Muscle of leg (tissue), 11 donors: ENCODE data around the gene AUTS2. TPM values are rescaled to one million over a fixed set of nuclear protein-coding genes. Genes with fewer than 3 reads are reported as not detected.

Source experiments
- DNase-seq: peaks from one replicate; pipeline ENCODE4 v3.0.0; 2013
- H3K27ac ChIP-seq: one replicate; pipeline ENCODE4 v1.5.1; 2013; ENCODE audit warnings: mild to moderate bottlenecking, low read length, control low read depth
- H3K27me3 ChIP-seq: one replicate; pipeline ENCODE4 v1.6.1; 2013; ENCODE audit warnings: low read length; ENCODE audit not compliant: control insufficient read depth, insufficient read depth
- H3K36me3 ChIP-seq: one replicate; pipeline ENCODE4 v1.6.1; 2013; ENCODE audit warnings: low read length; ENCODE audit not compliant: control insufficient read depth, insufficient read depth
- H3K4me1 ChIP-seq: one replicate; pipeline ENCODE4 v1.6.1; 2013; ENCODE audit warnings: low read length; ENCODE audit not compliant: control insufficient read depth, insufficient read depth
- H3K4me3 ChIP-seq: one replicate; pipeline ENCODE4 v1.5.1; 2013; ENCODE audit warnings: low read length, control low read depth
- H3K9me3 ChIP-seq: replicated peaks from 2 replicates; pipeline ENCODE4 v1.6.1; 2013; ENCODE audit warnings: low read depth, low read length; ENCODE audit not compliant: control insufficient read depth
- WGBS: methylation state at CpG from one replicate; pipeline ENCODE4 v1.1.5; 2013; ENCODE audit warnings: missing lambda C conversion rate; ENCODE audit not compliant: insufficient coverage; 5-methylcytosine and 5-hydroxymethylcytosine counted together
- polyA plus RNA-seq, 8 donors: library from polyadenylated mRNA; unstranded; fragments of 120-200 nt; gene quantifications; one replicate each; pipeline versions ENCODE4 v1.2.1 to v1.2.3, GENCODE V29; 2013; ENCODE audit warnings: inconsistent platforms in 1 of 8, low replicate concordance in 1 of 8; ENCODE audit not compliant: insufficient read length in 8 of 8, insufficient read depth in 1 of 8
- total RNA-seq: library from RNA; stranded (reverse); fragments of 120-200 nt; gene quantifications from one replicate; pipeline ENCODE4 v1.2.4, GENCODE V29; 2013

Gene AUTS2
- total and polyA plus RNA-seq, 9 donors: 28.6 to 92.3 (median 58.8) TPM

- no peak overlapping the region for H3K4me3 ChIP-seq
- H3K36me3 ChIP-seq: no peaks in the 10 kb centered on the region
- H3K4me1 ChIP-seq: no peaks in the 10 kb centered on the region
- no peak for DNase-seq
- 100% methylated on average over 2 of the region's 3 CpGs for WGBS
- H3K27ac ChIP-seq: no peak overlapping the region
- H3K9me3 ChIP-seq: peaks cover 15% of the 10 kb centered on the region
- no peaks in the 10 kb centered on the region for H3K27me3 ChIP-seq
Measured at GRCh38 chr7:70230761-70231160, 632.5 kb downstream of the AUTS2 start.

GRCh38 chr7:70233776-70234175 is 635.5 kb downstream of the AUTS2 start:
- H3K9me3 ChIP-seq: peaks cover 12% of the 10 kb centered on the region
- H3K36me3 ChIP-seq: no peaks in the 10 kb centered on the region
- no peaks in the 10 kb centered on the region for H3K27me3 ChIP-seq
- DNase-seq: no peak
- H3K4me3 ChIP-seq: no peak overlapping the region
- 95% methylated on average over 4 of the region's 5 CpGs for WGBS
- peaks cover 5% of the 10 kb centered on the region for H3K4me1 ChIP-seq
- no peak overlapping the region for H3K27ac ChIP-seq

GRCh38 chr7:70237256-70237655 is 639.0 kb downstream of the AUTS2 start:
- WGBS: no CpG with 5 or more reads among the region's 1 CpG
- no peak for DNase-seq
- H3K9me3 ChIP-seq: no peaks in the 10 kb centered on the region
- no peak overlapping the region for H3K4me3 ChIP-seq
- H3K36me3 ChIP-seq: no peaks in the 10 kb centered on the region
- no peaks in the 10 kb centered on the region for H3K27me3 ChIP-seq
- H3K4me1 ChIP-seq: peaks cover 8% of the 10 kb centered on the region
- no peak overlapping the region for H3K27ac ChIP-seq

GRCh38 chr7:70237831-70238575 is 639.7 kb downstream of the AUTS2 start:
- peak; percentile 64 for DNase-seq
- no peaks in the 10 kb centered on the region for H3K27me3 ChIP-seq
- no peaks in the 10 kb centered on the region for H3K9me3 ChIP-seq
- H3K4me1 ChIP-seq: peaks cover 8% of the 10 kb centered on the region
- no peak overlapping the region for H3K27ac ChIP-seq
- WGBS: 7% methylated on average over 3 of the region's 9 CpGs
- H3K4me3 ChIP-seq: no peak overlapping the region
- H3K36me3 ChIP-seq: no peaks in the 10 kb centered on the region

DNA sequence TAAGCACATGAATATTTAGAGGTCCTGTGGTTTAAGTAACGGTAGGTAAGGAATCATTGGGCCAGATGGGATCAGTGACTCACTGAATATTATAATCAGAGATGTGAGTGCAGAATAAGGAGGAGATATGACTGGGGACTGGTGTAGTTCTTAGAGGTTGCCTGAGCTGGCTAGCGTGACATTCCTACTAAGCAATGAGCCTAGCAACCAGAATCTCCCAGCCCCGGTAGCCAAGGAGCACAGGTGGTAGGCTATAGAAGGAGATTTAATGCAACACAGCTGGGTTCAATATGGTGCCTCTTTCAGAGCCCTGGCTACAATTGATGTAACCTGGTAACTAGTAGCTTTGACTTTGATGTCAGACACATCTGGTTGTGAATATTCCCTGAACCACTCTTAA is 641.6 kb downstream of the AUTS2 start:
- 94% methylated on average over 2 of the region's 3 CpGs for WGBS
- Histone ChIP-seq H3K27me3 (no peaks in the 10 kb centered on the region), H3K27ac (no peak overlapping the region), H3K4me3 (no peak overlapping the region), H3K36me3 (no peaks in the 10 kb centered on the region), H3K9me3 (no peaks in the 10 kb centered on the region), H3K4me1 (peaks cover 8% of the 10 kb centered on the region)
- DNase-seq: no peak

- WGBS: no CpG with 5 or more reads among the region's 2 CpGs
- no peak for DNase-seq
- no peaks in the 10 kb centered on the region for H3K27me3 ChIP-seq
Measured at GRCh38 chr7:70240873-70241272, 642.6 kb downstream of the AUTS2 start.

GRCh38 chr7:70241536-70242175 is 643.4 kb downstream of the AUTS2 start:
- Histone ChIP-seq H3K4me1 (peaks cover 8% of the 10 kb centered on the region), H3K27ac (no peak overlapping the region), H3K27me3 (no peaks in the 10 kb centered on the region), H3K4me3 (no peak overlapping the region), H3K9me3 (no peaks in the 10 kb centered on the region), H3K36me3 (no peaks in the 10 kb centered on the region)
- DNase-seq: peak; percentile 39
- 100% methylated on average over 1 of the region's 2 CpGs for WGBS

More at GRCh38 chr7:70240873-70241272, 642.6 kb downstream of the AUTS2 start:
- Histone ChIP-seq H3K27ac (no peak overlapping the region), H3K4me3 (no peak overlapping the region), H3K9me3 (no peaks in the 10 kb centered on the region), H3K36me3 (no peaks in the 10 kb centered on the region), H3K4me1 (peaks cover 8% of the 10 kb centered on the region)

GRCh38 chr7:70242826-70243225 is 644.6 kb downstream of the AUTS2 start:
- H3K36me3 ChIP-seq: no peaks in the 10 kb centered on the region
- WGBS: 89% methylated on average over 2 of the region's 4 CpGs
- no peak overlapping the region for H3K27ac ChIP-seq
- H3K4me1 ChIP-seq: peaks cover 8% of the 10 kb centered on the region
- no peaks in the 10 kb centered on the region for H3K27me3 ChIP-seq
- no peak for DNase-seq
- no peaks in the 10 kb centered on the region for H3K9me3 ChIP-seq
- H3K4me3 ChIP-seq: no peak overlapping the region

GRCh38 chr7:70243443-70243842 is 645.2 kb downstream of the AUTS2 start:
- 100% methylated on average over 1 of the region's 2 CpGs for WGBS
- H3K9me3 ChIP-seq: no peaks in the 10 kb centered on the region
- no peak overlapping the region for H3K27ac ChIP-seq
- H3K36me3 ChIP-seq: no peaks in the 10 kb centered on the region
- no peaks in the 10 kb centered on the region for H3K27me3 ChIP-seq
- H3K4me1 ChIP-seq: peaks cover 3% of the 10 kb centered on the region
- no peak overlapping the region for H3K4me3 ChIP-seq
- DNase-seq: no peak

DNA sequence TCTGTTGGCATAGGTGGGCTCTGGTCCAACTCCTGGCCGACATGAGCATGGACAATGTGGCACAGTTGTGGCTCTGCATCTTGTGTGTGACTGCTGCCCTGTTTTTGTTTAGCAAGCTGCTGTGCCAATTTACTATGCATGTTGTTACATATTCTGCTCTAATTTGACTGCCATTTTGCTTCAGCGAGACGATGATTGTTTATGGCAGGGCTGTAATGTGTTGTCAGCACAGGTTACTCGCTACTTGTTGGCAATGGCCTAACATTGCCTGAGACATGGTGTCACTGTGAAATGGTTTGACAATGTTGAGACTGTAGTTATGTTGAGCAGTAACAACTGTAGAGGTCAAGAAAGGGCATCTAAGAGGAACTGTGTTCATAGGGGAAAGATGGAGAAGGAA is 659.6 kb downstream of the AUTS2 start:
- Histone ChIP-seq H3K9me3 (no peaks in the 10 kb centered on the region), H3K27me3 (no peaks in the 10 kb centered on the region), H3K4me1 (peaks cover 3% of the 10 kb centered on the region), H3K4me3 (no peak overlapping the region), H3K27ac (no peak overlapping the region), H3K36me3 (no peaks in the 10 kb centered on the region)
- no peak for DNase-seq
- WGBS: 94% methylated on average over 4 of the region's 4 CpGs
